Measurements from ENCODE around the gene C16orf46.

Gene C16orf46

DNA sequence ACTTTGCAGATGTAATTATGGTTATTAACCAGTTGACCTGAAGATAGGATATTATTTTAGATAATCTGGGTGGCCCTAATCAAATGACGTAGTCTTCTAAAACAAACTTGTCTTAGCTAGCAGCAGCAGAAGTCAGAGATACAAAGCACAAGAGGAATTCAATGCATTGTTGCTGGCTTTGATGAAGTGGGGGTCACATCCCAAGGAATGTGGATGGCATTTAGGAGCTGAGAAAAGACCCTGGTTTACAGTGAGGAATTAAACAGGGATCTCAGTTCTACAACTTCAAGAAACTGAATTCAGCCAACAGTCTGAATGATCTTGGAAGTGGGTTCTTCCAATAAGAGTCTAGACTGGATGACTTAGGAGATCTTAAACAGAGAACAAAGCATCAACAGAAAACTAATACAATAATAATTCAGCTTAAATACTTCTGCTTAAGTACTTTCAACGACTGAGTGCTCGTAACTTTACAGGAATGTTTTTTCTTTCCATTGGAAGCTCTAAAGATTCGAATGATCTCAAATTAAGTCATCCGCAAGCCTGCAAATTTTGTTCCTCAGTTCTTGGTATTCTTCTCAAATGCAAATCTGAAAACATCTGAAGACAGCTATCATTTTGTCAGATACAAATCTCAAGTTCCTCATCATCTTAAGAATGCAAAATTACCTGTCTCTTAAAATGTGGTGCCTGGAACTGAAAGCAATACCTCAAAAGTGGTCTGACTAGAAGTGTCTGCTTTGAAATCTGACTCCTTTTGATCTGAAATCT, 3.3 kb downstream of the C16orf46 start:
- DNase-seq (ENCODE audit: low read depth, low spot score): no peak

DNA sequence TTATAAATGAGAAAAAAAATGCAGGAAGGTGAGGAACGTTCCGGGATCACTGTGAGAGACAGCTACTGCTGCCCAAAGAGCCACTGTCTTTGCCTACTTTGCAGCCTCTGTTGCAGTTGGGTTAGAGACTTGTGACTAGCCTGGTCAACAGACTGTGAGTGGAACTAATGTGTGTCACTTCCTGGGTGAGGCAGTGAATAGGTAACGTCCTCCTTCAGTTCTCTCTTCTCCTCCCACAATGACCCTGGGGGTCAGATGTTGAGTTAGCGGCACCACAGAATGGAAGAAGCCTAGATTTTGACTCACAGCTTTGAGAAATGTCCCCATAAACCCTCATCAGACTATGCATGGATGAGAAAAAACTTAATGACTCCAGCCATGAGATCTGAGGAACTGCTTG, 5.2 kb downstream of the C16orf46 start:
- no peak for DNase-seq (ENCODE audit: low read depth, low spot score)

DNA sequence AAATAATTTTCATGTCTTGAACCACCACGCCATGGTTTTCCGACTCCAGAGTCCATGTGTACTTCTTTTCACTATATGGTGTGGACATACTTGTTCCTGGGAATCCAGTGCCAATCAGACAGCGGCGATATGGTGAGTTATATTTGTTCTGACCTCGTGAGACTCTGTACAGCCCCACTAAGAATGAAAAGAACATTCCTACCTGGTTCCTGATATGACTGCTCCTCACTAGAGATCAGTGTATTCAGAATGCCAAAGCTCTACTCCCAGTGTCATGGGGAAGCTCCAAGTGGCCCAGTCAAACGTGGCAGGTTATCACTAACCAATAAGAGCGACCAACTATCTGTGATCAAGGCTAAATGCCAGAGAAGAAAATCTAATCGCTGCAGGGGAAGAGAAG, 6.1 kb downstream of the C16orf46 start:
- no peak for DNase-seq (ENCODE audit: low read depth, low spot score)

GRCh38 chr16:81069063-81069462, 8.0 kb downstream of the C16orf46 start:
- DNase-seq (ENCODE audit: low read depth, low spot score): no peak

GRCh38 chr16:81067166-81067565, 9.9 kb downstream of the C16orf46 start:
- DNase-seq (ENCODE audit: low read depth, low spot score): no peak

DNA sequence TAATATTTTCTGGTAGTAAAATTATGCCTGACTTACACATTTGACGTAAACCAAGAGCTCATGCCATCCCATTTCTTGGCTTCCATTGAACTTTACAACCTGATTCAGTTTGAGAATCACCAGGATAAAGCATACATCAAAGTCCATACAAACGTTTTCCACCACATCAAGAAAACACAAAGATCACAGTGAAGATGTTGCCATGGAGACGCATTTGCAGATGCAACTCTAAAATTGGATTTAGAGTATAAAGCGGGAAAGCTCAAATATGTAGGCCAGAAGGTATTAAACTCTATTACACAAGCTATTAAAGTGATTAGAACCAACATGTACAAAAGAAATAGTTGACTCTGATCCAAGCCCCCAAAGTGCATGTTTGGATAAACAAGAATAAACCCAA, 10.4 kb downstream of the C16orf46 start:
- DNase-seq (ENCODE audit: low read depth, low spot score): no peak

DNA sequence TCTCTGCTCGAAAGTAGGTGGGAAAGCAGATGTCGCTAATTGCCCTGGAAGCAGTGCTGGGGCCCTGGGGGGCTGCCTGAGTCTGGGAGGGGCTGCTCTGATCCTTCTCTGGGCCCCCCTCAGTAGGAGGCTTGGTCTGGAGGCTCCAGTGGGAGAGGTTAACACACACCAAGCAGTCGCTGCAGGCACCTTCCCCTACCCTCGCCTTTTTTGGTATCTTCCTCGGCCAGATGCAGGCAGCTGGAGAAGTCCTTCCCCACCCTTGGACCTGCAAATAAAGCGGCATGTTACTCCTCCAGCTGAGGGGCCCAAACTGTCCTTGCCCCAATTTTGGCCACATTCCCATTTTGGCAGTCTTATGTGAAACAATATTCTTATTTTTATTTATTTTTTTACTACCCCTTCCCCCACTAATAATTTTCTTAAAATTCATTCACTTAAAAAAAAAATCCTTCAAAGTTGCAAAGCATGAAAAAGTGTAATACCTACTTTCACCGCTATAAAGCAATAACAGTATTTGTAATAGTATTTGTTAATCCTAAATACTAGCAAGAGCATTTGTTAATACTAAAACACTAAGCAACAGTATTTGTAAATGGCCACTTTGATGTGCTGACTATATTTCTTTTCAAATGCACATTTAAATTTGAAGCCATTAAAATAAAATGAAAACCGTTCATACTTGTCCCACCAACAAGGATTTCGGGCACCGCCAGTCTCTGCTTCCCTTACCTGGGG, 15.0 kb downstream of the C16orf46 start:
- no peak for DNase-seq (ENCODE audit: low read depth, low spot score)

DNA sequence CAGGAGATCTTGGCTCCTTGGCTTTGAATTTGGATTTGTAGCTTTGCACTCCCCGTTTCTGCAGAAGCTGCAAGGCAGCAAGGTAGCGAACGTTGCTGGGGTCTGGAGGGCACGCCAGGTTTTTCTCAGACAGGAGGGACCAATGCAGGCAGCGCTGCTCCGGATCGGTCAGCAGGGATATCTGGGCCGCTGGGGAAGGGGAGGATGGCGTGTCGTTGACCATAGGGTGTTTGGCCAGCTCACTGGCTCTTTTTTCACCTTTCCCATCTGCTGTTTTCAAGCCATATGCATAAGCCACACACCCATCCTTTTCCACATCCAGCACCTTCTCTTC, 15.8 kb downstream of the C16orf46 start:
- DNase-seq (ENCODE audit: low read depth, low spot score): no peak

DNA sequence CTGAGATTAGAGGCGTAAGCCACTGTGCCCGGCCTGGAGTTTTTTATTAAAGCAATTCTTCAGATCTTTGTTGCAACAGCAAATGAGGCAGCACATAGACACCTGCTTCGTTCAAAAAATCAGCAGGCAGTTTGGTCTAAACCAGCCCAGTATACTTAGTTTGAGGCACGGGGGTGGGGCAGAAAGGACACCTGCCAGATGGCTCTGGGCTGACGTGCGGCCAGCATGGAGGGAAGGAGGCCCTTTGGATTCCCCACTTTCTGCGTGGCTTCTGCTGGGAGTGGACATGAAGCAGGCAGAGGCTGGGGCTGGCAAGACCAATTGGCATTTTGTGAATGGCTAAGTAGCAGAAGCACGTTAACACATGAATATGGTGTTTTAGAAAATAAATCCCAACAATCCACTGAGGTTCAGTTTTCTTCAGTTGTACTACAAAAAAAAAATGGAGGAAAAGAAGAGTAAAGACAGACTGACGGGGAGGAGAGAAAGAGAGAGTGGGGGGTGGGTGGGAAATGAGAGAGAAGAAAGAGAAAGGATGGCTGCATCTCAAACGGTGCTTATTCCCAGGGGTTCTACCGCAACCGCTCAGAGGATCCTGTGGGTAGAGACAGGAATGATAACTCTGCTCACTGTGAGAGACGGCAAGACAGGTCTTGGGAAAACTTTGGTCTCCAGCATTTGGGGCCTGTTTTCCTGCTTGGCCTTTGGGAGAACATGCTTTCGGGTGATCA, 16.3 kb downstream of the C16orf46 start:
- DNase-seq (ENCODE audit: low read depth, low spot score): no peak

DNA sequence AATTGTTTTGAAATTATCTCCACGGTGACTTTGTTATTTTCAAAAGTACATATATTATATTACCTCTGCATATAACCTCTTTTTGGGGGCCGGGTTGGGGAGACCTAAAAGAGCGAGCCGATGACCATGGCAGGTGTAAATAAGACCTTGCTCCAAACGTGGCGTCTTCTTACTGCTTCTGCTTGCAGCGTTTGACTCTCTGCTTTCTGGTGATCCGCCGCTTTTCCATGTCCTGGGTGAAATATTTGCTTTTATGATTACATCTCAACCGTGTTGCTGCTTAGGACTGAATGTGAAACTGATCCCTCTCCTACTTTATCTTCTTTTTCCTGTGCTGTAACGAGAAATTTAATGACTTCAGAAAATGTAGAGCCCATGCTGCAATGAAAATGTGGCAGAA, 23.3 kb downstream of the C16orf46 start:
- no peak for DNase-seq (ENCODE audit: low read depth, low spot score)

GRCh38 chr16:81042821-81043220, 34.2 kb downstream of the C16orf46 start:
- no peak for DNase-seq (ENCODE audit: low read depth, low spot score)

- DNase-seq (ENCODE audit: low read depth, low spot score): no peak
Measured at GRCh38 chr16:81041696-81042095, 35.3 kb downstream of the C16orf46 start.

GRCh38 chr16:81040842-81041241, 36.2 kb downstream of the C16orf46 start:
- no peak for DNase-seq (ENCODE audit: low read depth, low spot score)

DNA sequence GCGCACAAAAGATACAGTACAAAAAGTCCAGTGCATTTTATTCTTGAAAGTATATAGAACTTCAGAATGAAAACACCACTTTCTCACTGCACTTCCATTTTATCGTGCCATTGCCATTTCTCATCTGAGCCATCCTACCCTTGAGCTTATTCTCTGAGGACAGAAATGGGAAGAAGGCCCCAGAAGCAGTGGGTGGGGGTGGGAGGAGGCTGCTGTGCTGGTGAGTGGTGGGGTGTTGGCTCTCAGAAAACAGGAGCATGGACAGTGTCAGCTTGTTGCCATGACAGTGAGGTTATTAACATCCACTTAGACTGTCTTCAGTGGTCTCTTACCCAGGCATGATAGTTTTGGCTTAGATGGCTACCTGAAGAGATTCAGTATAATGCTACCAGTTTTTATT, 36.9 kb downstream of the C16orf46 start:
- no peak for DNase-seq (ENCODE audit: low read depth, low spot score)

- DNase-seq (ENCODE audit: low read depth, low spot score): no peak
Measured at GRCh38 chr16:81036751-81037350, 40.2 kb downstream of the C16orf46 start.

DNA sequence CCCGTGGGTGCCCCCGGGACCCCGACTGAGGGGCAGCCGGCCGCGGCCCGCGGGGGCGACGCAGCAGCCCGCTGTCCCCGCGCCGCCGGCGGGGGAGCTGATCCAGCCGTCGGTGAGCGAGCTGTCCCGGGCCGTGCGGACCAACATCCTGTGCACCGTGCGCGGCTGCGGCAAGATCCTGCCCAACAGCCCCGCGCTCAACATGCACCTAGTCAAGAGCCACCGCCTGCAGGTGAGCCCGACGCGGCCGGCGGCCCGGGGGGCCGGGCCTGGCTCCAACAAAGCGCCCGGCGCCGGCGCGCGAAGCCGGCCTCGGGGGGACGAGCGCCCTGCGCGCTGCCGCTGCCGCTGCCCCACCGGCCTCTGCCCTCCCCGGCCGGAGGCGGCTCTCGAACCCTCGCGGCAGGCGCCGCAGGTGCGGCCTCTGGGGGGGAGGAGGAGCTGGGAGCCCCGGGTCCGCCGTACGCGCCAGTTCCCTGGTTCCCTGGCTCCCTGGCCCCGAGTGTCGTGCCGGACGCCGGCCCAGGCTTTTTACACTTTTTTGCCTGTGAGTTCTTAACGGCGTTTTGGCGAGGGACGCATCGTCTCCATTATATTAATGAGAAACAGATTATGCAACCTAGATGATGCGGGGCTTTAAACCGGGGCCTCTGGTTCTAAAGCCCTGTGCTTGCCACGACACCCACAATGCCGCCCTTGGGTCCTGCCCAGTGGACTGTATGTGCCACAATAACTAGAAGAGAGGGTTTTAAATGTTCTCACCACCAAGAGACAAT, 40.9 kb downstream of the C16orf46 start:
- no peak for DNase-seq (ENCODE audit: low read depth, low spot score)

GRCh38 chr16:81035398-81035974, 41.6 kb downstream of the C16orf46 start, which contains the start of gene ATMIN:
Gene ATMIN, plus strand, starts transcription at chr16:81035842. Its CDS starts 29 bp downstream, at chr16:81035871.
- DNase-seq (ENCODE audit: low read depth, low spot score): peak; percentile 65

DNA sequence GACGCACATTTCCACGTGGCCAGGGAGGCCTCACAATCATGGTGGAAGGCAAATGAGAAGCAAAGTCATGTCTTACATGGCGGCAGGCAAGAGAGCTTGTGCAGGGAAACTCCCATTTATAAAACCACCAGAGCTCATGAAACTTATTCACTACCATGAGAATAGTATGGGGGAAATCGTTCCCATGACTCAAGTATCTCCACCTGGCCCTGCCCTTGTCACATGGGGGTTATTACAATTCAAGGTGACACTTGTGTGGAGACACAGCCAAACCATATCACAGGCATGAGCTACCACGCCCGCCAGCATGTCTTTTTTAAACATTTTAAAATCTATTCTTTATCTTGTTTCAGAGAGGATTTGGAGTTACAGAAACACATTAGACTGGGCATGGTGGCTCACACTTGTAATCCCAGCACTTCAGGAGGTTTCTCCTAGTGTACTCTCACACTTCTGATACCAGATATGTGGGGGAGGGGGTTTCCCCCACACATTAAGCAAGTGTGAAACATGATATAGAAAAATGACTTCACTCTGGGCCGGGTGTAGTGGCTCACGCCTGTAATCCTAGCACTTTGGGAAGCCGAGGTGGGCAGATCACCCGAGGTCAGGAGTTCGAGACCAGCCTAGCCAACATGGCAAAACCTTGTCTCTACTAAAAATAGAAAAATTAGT, 47.0 kb downstream of the C16orf46 start:
- DNase-seq (ENCODE audit: low read depth, low spot score): no peak

DNA sequence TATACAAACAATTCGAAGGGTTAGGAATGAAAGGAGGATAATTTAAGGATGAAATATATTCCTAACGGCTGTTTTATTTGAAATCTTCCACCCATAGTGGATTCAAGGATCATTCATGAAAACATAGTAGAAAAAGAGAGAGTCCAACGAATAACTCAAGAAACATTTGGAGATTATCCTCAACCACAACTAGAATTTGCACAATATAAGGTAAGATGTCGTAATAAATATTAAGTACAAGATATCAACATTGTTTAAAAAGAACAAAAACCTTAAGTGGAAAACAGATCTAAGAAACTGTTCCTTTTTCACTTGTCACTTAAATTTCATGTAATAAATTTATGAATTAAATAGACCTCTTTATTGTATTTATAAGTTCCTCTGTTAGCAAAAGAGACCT, 50.6 kb downstream of the C16orf46 start:
- DNase-seq (ENCODE audit: low read depth, low spot score): no peak

DNA sequence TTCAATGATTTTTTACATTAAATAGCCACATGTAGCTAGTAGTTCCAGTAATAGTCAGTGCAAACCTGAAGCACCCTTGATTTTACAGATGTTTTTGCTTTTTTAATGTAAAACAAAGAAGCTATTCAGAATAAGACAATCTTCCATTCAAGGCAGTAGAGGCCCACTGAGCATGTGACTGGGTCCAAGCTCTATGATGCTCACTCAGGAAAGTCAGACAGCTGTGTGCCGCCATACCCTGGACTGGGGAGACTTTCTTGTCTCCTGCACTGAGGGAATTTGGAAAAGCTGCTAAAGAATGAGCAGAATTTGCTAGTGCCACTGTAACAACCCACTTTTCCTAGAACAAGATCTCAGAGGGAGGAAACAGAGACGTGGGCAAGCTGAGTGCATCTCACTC, 58.5 kb downstream of the C16orf46 start:
- DNase-seq (ENCODE audit: low read depth, low spot score): no peak

Data from iPS DF 19.7 (cell line).